H9 (cell line): ENCODE data around the gene ZNF853. TPM values are rescaled to one million over a fixed set of nuclear protein-coding genes. Genes with fewer than 3 reads are reported as not detected.

Source experiments
- DNase-seq: peaks from one replicate; pipeline ENCODE4 v3.0.0-alpha.2; 2017
- H2AFZ ChIP-seq: one replicate; pipeline ENCODE4 v1.6.1; 2013; ENCODE audit warnings: mild to moderate bottlenecking, low read length, control low read depth, moderate library complexity
- H2AK5ac ChIP-seq: 2 replicates; pipeline ENCODE4 v1.6.1; 2013; ENCODE audit warnings: low read length, control low read depth, mixed read lengths; ENCODE audit not compliant: insufficient read length
- H2BK120ac ChIP-seq: one replicate; pipeline ENCODE4 v1.6.1; 2013; ENCODE audit warnings: low read depth, mild to moderate bottlenecking, low read length, control low read depth, inconsistent platforms; ENCODE audit not compliant: poor library complexity, severe bottlenecking
- H2BK12ac ChIP-seq: 2 replicates; pipeline ENCODE4 v1.6.1; 2013; ENCODE audit warnings: low read length, control low read depth, mixed read lengths, low read depth; ENCODE audit not compliant: insufficient read length
- H2BK15ac ChIP-seq: 2 replicates; pipeline ENCODE4 v1.6.1; 2013; ENCODE audit warnings: low read depth, low read length, control low read depth
- H2BK20ac ChIP-seq: one replicate; pipeline ENCODE4 v1.6.1; 2013; ENCODE audit warnings: low read depth, mild to moderate bottlenecking, low read length, control low read depth, inconsistent platforms; ENCODE audit not compliant: poor library complexity, severe bottlenecking
- H2BK5ac ChIP-seq: 2 replicates; pipeline ENCODE4 v1.6.1; 2013; ENCODE audit warnings: low read length, control low read depth, mixed read lengths; ENCODE audit not compliant: insufficient read length
- H3K14ac ChIP-seq: 2 replicates; pipeline ENCODE4 v1.6.1; 2013; ENCODE audit warnings: low read length, control low read depth; ENCODE audit not compliant: insufficient read depth
- H3K18ac ChIP-seq: 2 replicates; pipeline ENCODE4 v1.6.1; 2013; ENCODE audit warnings: low read depth, mild to moderate bottlenecking, mixed read lengths, low read length, control low read depth; ENCODE audit not compliant: insufficient read length
- H3K23ac ChIP-seq: 2 replicates; pipeline ENCODE4 v1.6.1; 2013; ENCODE audit warnings: low read length, control low read depth, mixed read lengths, low read depth; ENCODE audit not compliant: insufficient read length
- H3K23me2 ChIP-seq: 2 replicates; pipeline ENCODE4 v1.6.1; 2013; ENCODE audit warnings: low read depth, mild to moderate bottlenecking, mixed read lengths, low read length, control low read depth; ENCODE audit not compliant: insufficient read length, poor library complexity, severe bottlenecking
- H3K27ac ChIP-seq: 2 replicates; pipeline ENCODE4 v1.5.1; 2013; ENCODE audit warnings: low read length, control low read depth, mixed read lengths, low read depth; ENCODE audit not compliant: insufficient read length
- H3K27me3 ChIP-seq: 2 replicates; pipeline ENCODE4 v1.6.1; 2013; ENCODE audit warnings: low read length, control low read depth, inconsistent platforms; ENCODE audit not compliant: insufficient read depth
- H3K4ac ChIP-seq: 2 replicates; pipeline ENCODE4 v1.6.1; 2013; ENCODE audit warnings: low read depth, mild to moderate bottlenecking, control low read depth, inconsistent platforms, low read length, moderate library complexity
- H3K4me1 ChIP-seq: 2 replicates; pipeline ENCODE4 v1.6.1; 2013; ENCODE audit warnings: low read length, control low read depth, inconsistent platforms; ENCODE audit not compliant: insufficient read depth
- H3K4me2 ChIP-seq: 2 replicates; pipeline ENCODE4 v1.6.1; 2013; ENCODE audit warnings: low read length, control low read depth, mixed read lengths; ENCODE audit not compliant: insufficient read length, insufficient read depth
- H3K56ac ChIP-seq: 2 replicates; pipeline ENCODE4 v1.6.1; 2013; ENCODE audit warnings: low read depth, mild to moderate bottlenecking, mixed read lengths, low read length, control low read depth; ENCODE audit not compliant: insufficient read length
- H3K79me1 ChIP-seq: 2 replicates; pipeline ENCODE4 v1.6.1; 2013; ENCODE audit warnings: low read depth, mild to moderate bottlenecking, moderate library complexity, low read length, control low read depth, inconsistent platforms; ENCODE audit not compliant: insufficient read depth, poor library complexity, severe bottlenecking
- H3K79me2 ChIP-seq: 2 replicates; pipeline ENCODE4 v1.6.1; 2013; ENCODE audit warnings: low read length, control low read depth, inconsistent platforms; ENCODE audit not compliant: insufficient read depth
- H3K9ac ChIP-seq: 2 replicates; pipeline ENCODE4 v1.6.1; 2013; ENCODE audit warnings: low read length, control low read depth, mixed read lengths; ENCODE audit not compliant: insufficient read length; ENCODE audit errors: extremely low read depth
- H3K9me3 ChIP-seq: one replicate; pipeline ENCODE4 v1.6.1; 2013; ENCODE audit warnings: low read depth, low read length, inconsistent platforms; ENCODE audit not compliant: control insufficient read depth
- H3T11ph ChIP-seq: one replicate; pipeline ENCODE4 v1.6.1; 2013; ENCODE audit warnings: mild to moderate bottlenecking, low read length, control low read depth, inconsistent platforms
- H4K20me1 ChIP-seq: one replicate; pipeline ENCODE4 v1.6.1; 2013; ENCODE audit not compliant: control insufficient read depth, insufficient read length, insufficient read depth
- H4K5ac ChIP-seq: 2 replicates; pipeline ENCODE4 v1.6.1; 2013; ENCODE audit warnings: low read depth, mild to moderate bottlenecking, mixed read lengths, low read length, control low read depth; ENCODE audit not compliant: insufficient read length
- H4K8ac ChIP-seq: replicated peaks from 2 replicates; pipeline ENCODE4 v1.6.1; 2013; ENCODE audit warnings: low read length, control low read depth, mixed read lengths, low read depth; ENCODE audit not compliant: insufficient read length
- H4K91ac ChIP-seq: 2 replicates; pipeline ENCODE4 v1.6.1; 2013; ENCODE audit warnings: low read depth, mild to moderate bottlenecking, moderate library complexity, mixed read lengths, low read length, control low read depth; ENCODE audit not compliant: insufficient read length
- H3K27ac Mint-ChIP-seq, 3 experiments: 2 replicates in 2 of 3; 3 replicates in 1 of 3; pipeline ENCODE4 v1.8.0; 2020 to 2021; ENCODE audit warnings: mixed read lengths in 3 of 3, mild to moderate bottlenecking in 1 of 3, moderate library complexity in 1 of 3
- H3K27me3 Mint-ChIP-seq: 2 replicates; pipeline ENCODE4 v1.8.0; 2021; ENCODE audit warnings: low read depth, mild to moderate bottlenecking, moderate library complexity, mixed read lengths
- H3K36me3 Mint-ChIP-seq, 3 experiments: 2 replicates in 2 of 3; 3 replicates in 1 of 3; pipeline ENCODE4 v1.8.0; 2020 to 2021; ENCODE audit warnings: low read depth in 3 of 3, mixed read lengths in 3 of 3; ENCODE audit not compliant: insufficient read depth in 1 of 3
- H3K4me1 Mint-ChIP-seq, 2 experiments: 2 replicates each; pipeline ENCODE4 v1.8.0; 2020; ENCODE audit warnings: mixed read lengths in 2 of 2
- H3K4me3 Mint-ChIP-seq, 2 experiments: 2 replicates in 1 of 2; 3 replicates in 1 of 2; pipeline ENCODE4 v1.8.0; 2020 to 2021; ENCODE audit warnings: mild to moderate bottlenecking in 2 of 2, mixed read lengths in 2 of 2, moderate library complexity in 1 of 2
- H3K9me3 Mint-ChIP-seq, 2 experiments: 2 replicates in 1 of 2; 3 replicates in 1 of 2; pipeline ENCODE4 v1.8.0; 2020; ENCODE audit warnings: mild to moderate bottlenecking in 2 of 2, mixed read lengths in 2 of 2, moderate library complexity in 1 of 2
- WGBS: extraction: QIAGEN DNeasy Blood & Tissue Kit; methylation state at CpG from one replicate; pipeline ENCODE4 v1.1.7; 2013; ENCODE audit warnings: missing lambda C conversion rate, low lambda C conversion rate, mixed read lengths; ENCODE audit not compliant: insufficient read length; ENCODE audit errors: extremely low coverage; 5-methylcytosine and 5-hydroxymethylcytosine counted together
- total RNA-seq: library from RNA; stranded (reverse); gene quantifications from 2 replicates; pipeline ENCODE4 v1.2.1, GENCODE V29; 2021
- TF ChIP-seq, protein P1 (sequence below): fragments of 200-600 bp; sonication (generic); conservative IDR thresholded peaks from 3 replicates; pipeline ENCODE4 v1.8.0; 2021; ENCODE audit warnings: antibody characterized with exemption, mild to moderate bottlenecking

The ZNF853 gene
- total RNA-seq, 1 experiment from 2014 or later = 9.6 TPM

DNA sequence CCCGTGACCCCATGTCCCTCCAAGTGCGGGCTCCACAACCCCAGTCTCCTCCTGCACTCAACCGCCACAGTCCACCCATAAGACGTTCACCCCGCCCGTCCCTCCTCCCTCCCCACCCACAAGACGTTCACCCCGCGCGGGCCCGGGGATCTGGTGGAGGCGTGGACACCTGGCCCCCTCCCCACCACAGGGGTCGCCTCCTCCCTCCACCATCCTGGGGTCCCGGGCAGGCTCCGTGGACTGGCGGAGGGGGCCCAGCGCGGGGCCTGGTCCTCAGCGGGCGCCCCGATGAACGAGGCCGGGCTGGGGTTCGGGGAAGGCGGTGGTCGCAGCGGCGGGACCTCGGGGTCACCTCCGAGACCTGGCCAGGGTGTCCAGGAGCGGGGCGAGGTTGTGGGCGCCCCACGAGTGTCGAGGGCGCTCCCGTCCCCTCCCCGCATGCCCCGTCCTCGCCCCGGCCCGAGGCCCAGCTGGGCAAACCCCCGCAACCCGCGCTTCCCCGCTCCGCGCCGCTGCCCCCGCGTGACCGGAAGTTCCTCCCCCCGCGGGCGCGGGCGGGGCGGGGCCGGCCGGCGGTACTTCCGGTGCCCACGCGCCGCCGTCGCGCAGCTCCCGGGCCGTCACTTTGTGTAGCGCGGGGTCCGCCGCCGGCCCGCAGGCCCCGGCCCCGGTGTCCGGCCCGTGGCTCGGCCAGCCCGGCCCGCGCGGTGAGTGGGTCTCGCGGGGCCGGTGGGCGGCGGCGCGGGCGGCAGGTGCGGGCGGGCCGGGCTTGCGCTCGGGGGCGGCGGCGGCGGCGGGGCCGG is 21.5 kb downstream of the ZNF853 start, which contains the start of gene ZNF316:
Gene ZNF316, plus strand, starts transcription at position 578 of the 803 bp plus-strand sequence. CDS start 5,092 bp downstream, outside the sequence.
- Histone ChIP-seq H2BK5ac (no peak within 1 kb of the TSS), H3K23ac (no peak within 1 kb of the TSS)

More for the DNA sequence above, 21.5 kb downstream of the ZNF853 start, which contains the start of gene ZNF316:
- peaks cover 10% of the 10 kb centered on the region for H3K23me2 ChIP-seq
- no peaks in the 10 kb centered on the region; the same call in 1 of the 2 replicates for H3K4me1 ChIP-seq
- no CpG with 5 or more reads among the region's 104 CpGs for WGBS
- no peak within 1 kb of the TSS for H3K27ac ChIP-seq
- Mint-ChIP-seq H3K36me3 (peaks cover 4 to 18% (median 7%) of the 10 kb centered on the region in 3 experiments; a peak in 5 of 7 replicates), H3K27ac (peak within 1 kb of the TSS in 1 of 3 experiments; percentile 68; a peak in 1 of 7 replicates), H3K27me3 (no peaks in the 10 kb centered on the region), H3K9me3 (no peaks in the 10 kb centered on the region; a peak in 1 of 5 replicates), H3K4me3 (peak within 1 kb of the TSS; percentile 74 to 85), H3K4me1 (peaks cover 18 to 20% of the 10 kb centered on the region in 2 experiments)
- H3K79me2 ChIP-seq = no peaks in the 10 kb centered on the region
- H4K91ac ChIP-seq = no peak within 1 kb of the TSS
- no peak within 1 kb of the TSS for H3K56ac ChIP-seq
- no peak within 1 kb of the TSS for H2BK12ac ChIP-seq
- H2AK5ac ChIP-seq = no peak within 1 kb of the TSS
- no peak within 1 kb of the TSS for H2BK15ac ChIP-seq
- H3K14ac ChIP-seq = 0 out of 2 replicates have a peak within 1 kb of the TSS, but pooled peaks have one; percentile 2
- no peak within 1 kb of the TSS for H3K4ac ChIP-seq
- no peaks in the 10 kb centered on the region for H3K9me3 ChIP-seq
- DNase-seq = no peak
- H3K79me1 ChIP-seq = no peaks in the 10 kb centered on the region
- no peak within 1 kb of the TSS for H3K18ac ChIP-seq
- H3K27me3 ChIP-seq = no peaks in the 10 kb centered on the region
- H2AFZ ChIP-seq = no peak within 1 kb of the TSS
- H2BK120ac ChIP-seq = no peak within 1 kb of the TSS
- H3K9ac ChIP-seq = no peak within 1 kb of the TSS
- H4K20me1 ChIP-seq = no peaks in the 10 kb centered on the region
- no peak within 1 kb of the TSS for H4K8ac ChIP-seq
- no peak within 1 kb of the TSS for H2BK20ac ChIP-seq
- TF ChIP-seq, protein P1, sequence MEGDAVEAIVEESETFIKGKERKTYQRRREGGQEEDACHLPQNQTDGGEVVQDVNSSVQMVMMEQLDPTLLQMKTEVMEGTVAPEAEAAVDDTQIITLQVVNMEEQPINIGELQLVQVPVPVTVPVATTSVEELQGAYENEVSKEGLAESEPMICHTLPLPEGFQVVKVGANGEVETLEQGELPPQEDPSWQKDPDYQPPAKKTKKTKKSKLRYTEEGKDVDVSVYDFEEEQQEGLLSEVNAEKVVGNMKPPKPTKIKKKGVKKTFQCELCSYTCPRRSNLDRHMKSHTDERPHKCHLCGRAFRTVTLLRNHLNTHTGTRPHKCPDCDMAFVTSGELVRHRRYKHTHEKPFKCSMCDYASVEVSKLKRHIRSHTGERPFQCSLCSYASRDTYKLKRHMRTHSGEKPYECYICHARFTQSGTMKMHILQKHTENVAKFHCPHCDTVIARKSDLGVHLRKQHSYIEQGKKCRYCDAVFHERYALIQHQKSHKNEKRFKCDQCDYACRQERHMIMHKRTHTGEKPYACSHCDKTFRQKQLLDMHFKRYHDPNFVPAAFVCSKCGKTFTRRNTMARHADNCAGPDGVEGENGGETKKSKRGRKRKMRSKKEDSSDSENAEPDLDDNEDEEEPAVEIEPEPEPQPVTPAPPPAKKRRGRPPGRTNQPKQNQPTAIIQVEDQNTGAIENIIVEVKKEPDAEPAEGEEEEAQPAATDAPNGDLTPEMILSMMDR = no peak
- H3K4me2 ChIP-seq = peak within 1 kb of the TSS; percentile 57
- H3T11ph ChIP-seq = no peak within 1 kb of the TSS
- no peak within 1 kb of the TSS for H4K5ac ChIP-seq
